Measurements from ENCODE around the gene PCDHB8. TPM values are rescaled to one million over a fixed set of nuclear protein-coding genes. Genes with fewer than 3 reads are reported as not detected.
"Not testable (repeated sequence)": the region's sequence is repeated elsewhere in the genome, so short reads cannot be mapped to it uniquely, and the experiment has no call there.

Gene PCDHB8
- total RNA-seq, 6 donors from 2014 or later: 0.83 to 2.1 (median 0.96) TPM; not detected in 2

DNA sequence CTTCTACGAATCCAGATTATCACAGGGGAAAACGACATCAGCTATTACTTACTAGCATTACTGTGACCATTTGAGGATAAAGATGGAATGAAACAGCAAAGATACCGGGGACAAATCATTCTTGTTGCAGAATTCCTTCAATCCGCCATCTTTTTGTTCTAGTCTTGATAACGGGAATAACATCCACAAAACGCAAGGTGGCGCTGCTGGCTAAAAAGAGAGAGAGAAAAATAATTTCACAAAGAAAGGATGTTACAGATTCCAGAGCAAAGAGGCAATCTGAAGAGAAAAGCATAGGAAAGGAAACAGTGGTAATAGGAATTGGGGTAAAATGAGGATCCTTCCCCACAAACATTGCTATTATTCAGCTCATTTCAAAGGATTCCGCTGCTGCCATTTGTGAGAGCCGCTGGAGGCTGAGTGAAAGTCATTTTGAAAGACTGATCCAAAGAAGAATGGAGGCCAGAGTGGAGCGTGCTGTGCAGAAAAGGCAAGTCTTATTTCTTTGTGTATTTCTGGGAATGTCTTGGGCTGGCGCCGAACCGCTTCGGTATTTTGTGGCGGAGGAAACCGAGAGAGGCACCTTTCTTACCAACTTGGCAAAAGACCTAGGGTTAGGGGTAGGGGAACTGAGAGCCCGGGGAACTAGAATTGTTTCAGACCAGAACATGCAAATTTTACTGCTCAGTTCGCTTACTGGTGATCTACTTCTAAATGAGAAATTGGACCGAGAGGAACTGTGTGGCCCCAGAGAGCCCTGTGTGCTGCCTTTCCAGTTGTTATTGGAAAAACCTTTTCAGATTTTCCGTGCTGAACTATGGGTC is 5.0 kb upstream of the PCDHB8 start, which contains the start of gene PCDHB7:
Gene PCDHB7, plus strand, starts transcription at position 264 of the 824 bp plus-strand sequence. Its CDS starts 192 bp downstream, at position 456.
- Histone ChIP-seq H3K36me3 (no peaks in the 10 kb centered on the region), H3K27me3 (no peaks in the 10 kb centered on the region), H3K9me3 (peaks cover 13 to 37% (median 21%) of the 10 kb centered on the region in 4 donors), H3K4me3 (peak within 1 kb of the TSS in 1 of 4 donors; percentile 24), H3K27ac (no peak within 1 kb of the TSS), H3K4me1 (no peaks in the 10 kb centered on the region)
- ATAC-seq (ENCODE audit: low FRiP score in 2 of 2) (no peak), DNase-seq (no peak)
- 33 to 36% methylated on average over 20 of the region's 20 CpGs for WGBS, 2 donors
- no peak for TF ChIP-seq POLR2AphosphoS5 (IDR thresholded peaks at IDR 0.05)
- TF ChIP-seq POLR2A (IDR thresholded peaks at IDR 0.05): no peak
- TF ChIP-seq, protein P1, sequence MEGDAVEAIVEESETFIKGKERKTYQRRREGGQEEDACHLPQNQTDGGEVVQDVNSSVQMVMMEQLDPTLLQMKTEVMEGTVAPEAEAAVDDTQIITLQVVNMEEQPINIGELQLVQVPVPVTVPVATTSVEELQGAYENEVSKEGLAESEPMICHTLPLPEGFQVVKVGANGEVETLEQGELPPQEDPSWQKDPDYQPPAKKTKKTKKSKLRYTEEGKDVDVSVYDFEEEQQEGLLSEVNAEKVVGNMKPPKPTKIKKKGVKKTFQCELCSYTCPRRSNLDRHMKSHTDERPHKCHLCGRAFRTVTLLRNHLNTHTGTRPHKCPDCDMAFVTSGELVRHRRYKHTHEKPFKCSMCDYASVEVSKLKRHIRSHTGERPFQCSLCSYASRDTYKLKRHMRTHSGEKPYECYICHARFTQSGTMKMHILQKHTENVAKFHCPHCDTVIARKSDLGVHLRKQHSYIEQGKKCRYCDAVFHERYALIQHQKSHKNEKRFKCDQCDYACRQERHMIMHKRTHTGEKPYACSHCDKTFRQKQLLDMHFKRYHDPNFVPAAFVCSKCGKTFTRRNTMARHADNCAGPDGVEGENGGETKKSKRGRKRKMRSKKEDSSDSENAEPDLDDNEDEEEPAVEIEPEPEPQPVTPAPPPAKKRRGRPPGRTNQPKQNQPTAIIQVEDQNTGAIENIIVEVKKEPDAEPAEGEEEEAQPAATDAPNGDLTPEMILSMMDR (IDR thresholded peaks at IDR 0.05): peak in 3 of 6 experiments; percentile 18 to 39 (median 20)
- TF ChIP-seq EP300 (IDR thresholded peaks at IDR 0.05): no peak

- DNase-seq: peak in 1 of 2 donors; percentile 85
- not testable (repeated sequence) for H3K27ac ChIP-seq; H3K36me3 ChIP-seq; H3K4me1 ChIP-seq; H3K4me3 ChIP-seq; ATAC-seq (ENCODE audit: low FRiP score in 2 of 2); H3K27me3 ChIP-seq
- WGBS, 2 donors: 33 to 51% methylated on average over 32 to 76 of the region's 79 CpGs
- peaks cover 17 to 50% (median 31%) of the 10 kb centered on the region in 4 donors for H3K9me3 ChIP-seq
Observed at GRCh38 chr5:141174291-141175104, 3.1 kb upstream of the PCDHB8 start.

DNA sequence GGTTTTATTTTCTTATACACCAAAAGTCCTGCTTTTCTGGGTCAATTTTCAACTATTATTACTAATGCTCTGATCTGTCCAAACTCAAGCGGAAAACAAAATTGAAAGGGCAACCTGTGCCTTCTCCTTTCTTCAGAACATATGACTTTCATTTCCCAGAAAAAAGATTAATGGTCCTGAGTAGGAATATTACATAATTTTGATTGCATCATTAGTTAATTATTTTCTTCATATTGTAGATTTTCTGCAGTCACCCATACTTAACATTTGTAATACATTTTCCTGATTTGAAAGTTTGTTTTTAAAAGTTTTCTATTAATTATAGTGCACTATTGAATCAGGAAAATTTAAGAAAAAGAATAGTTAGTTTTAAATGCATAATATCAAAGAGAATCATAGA is 1.7 kb upstream of the PCDHB8 start:
- no peaks in the 10 kb centered on the region for H3K27me3 ChIP-seq
- no peaks in the 10 kb centered on the region for H3K4me1 ChIP-seq
- peaks cover 17 to 50% (median 35%) of the 10 kb centered on the region in 4 donors for H3K9me3 ChIP-seq
- ATAC-seq (ENCODE audit: low FRiP score in 2 of 2): no peak
- TF ChIP-seq, protein P1 (IDR thresholded peaks at IDR 0.05): no peak
- TF ChIP-seq POLR2A (IDR thresholded peaks at IDR 0.05) (no peak), POLR2AphosphoS5 (IDR thresholded peaks at IDR 0.05) (no peak), EP300 (IDR thresholded peaks at IDR 0.05) (no peak)
- no peak overlapping the region for H3K4me3 ChIP-seq
- DNase-seq: no peak
- no peak overlapping the region for H3K27ac ChIP-seq
- 55 to 68% methylated on average over 1 of the region's 1 CpG for WGBS, 2 donors
- H3K36me3 ChIP-seq: no peaks in the 10 kb centered on the region

DNA sequence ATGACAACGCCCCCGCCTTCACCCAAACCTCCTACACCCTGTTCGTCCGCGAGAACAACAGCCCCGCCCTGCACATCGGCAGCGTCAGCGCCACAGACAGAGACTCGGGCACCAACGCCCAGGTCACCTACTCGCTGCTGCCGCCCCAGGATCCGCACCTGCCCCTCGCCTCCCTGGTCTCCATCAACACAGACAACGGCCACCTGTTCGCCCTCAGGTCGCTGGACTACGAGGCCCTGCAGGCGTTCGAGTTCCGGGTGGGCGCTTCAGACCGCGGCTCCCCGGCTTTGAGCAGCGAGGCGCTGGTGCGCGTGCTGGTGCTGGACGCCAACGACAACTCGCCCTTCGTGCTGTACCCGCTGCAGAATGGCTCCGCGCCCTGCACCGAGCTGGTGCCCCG is 1.8 kb downstream of the PCDHB8 start:
- H3K27ac ChIP-seq; ATAC-seq (ENCODE audit: low FRiP score in 2 of 2); H3K4me1 ChIP-seq; H3K36me3 ChIP-seq; H3K27me3 ChIP-seq; H3K4me3 ChIP-seq: not testable (repeated sequence)
- peaks cover 17 to 58% (median 41%) of the 10 kb centered on the region in 4 donors for H3K9me3 ChIP-seq
- peak in 1 of 2 donors; percentile 85 for DNase-seq
- WGBS, 2 donors: 46 to 48% methylated on average over 22 to 35 of the region's 39 CpGs

GRCh38 chr5:141179876-141180275 is 2.3 kb downstream of the PCDHB8 start:
- H3K36me3 ChIP-seq; ATAC-seq (ENCODE audit: low FRiP score in 2 of 2); H3K27ac ChIP-seq; H3K4me3 ChIP-seq; H3K27me3 ChIP-seq; H3K4me1 ChIP-seq: not testable (repeated sequence)
- DNase-seq: peak in 1 of 2 donors; percentile 70
- H3K9me3 ChIP-seq: peaks cover 13 to 57% (median 41%) of the 10 kb centered on the region in 4 donors
- 37 to 51% methylated on average over 14 to 22 of the region's 32 CpGs for WGBS, 2 donors

GRCh38 chr5:141180313-141180712 is 2.7 kb downstream of the PCDHB8 start:
- ATAC-seq (ENCODE audit: low FRiP score in 2 of 2) (no peak), DNase-seq (no peak)
- no peaks in the 10 kb centered on the region for H3K36me3 ChIP-seq
- H3K4me3 ChIP-seq: no peak overlapping the region
- H3K4me1 ChIP-seq: no peaks in the 10 kb centered on the region
- peaks cover 13 to 55% (median 41%) of the 10 kb centered on the region in 4 donors for H3K9me3 ChIP-seq
- H3K27ac ChIP-seq: no peak overlapping the region
- WGBS, 2 donors: 50 to 75% methylated on average over 1 of the region's 1 CpG
- TF ChIP-seq POLR2A (IDR thresholded peaks at IDR 0.05): no peak
- no peaks in the 10 kb centered on the region for H3K27me3 ChIP-seq

Measured in upper lobe of left lung (tissue), 6 donors.